NCI-H146 (cell line): ENCODE results near the gene NEB.
"Not testable (repeated sequence)": the region's sequence is repeated elsewhere in the genome, so short reads cannot be mapped to it uniquely, and the experiment has no call there.

ENCODE experiments used
- DNase-seq: peaks from one replicate; lab custom pipeline; 2025; lab: John Stamatoyannopoulos, UW

NEB gene

GRCh38 chr2:151557883-151558282 lies 176.4 kb downstream of the NEB start:
- DNase-seq = not testable (repeated sequence)

GRCh38 chr2:151556121-151556520 lies 178.2 kb downstream of the NEB start:
- no peak for DNase-seq

- DNase-seq = no peak
Measured at GRCh38 chr2:151552287-151552686, 182.0 kb downstream of the NEB start.

GRCh38 chr2:151551556-151551955 lies 182.7 kb downstream of the NEB start:
- DNase-seq = no peak

GRCh38 chr2:151549191-151549590 lies 185.1 kb downstream of the NEB start:
- no peak for DNase-seq

- DNase-seq = no peak
Measured at GRCh38 chr2:151544449-151544848, 189.8 kb downstream of the NEB start.

- no peak for DNase-seq
Measured at GRCh38 chr2:151543876-151544275, 190.4 kb downstream of the NEB start.

GRCh38 chr2:151534001-151534400 lies 200.3 kb downstream of the NEB start:
- DNase-seq = no peak

- no peak for DNase-seq
Measured at GRCh38 chr2:151533127-151533526, 201.1 kb downstream of the NEB start.

- DNase-seq = no peak
Measured at GRCh38 chr2:151526572-151527090, 207.6 kb downstream of the NEB start.

- DNase-seq = no peak
Measured at GRCh38 chr2:151525821-151526373, 208.4 kb downstream of the NEB start.

GRCh38 chr2:151523850-151524249 lies 210.4 kb downstream of the NEB start:
- DNase-seq = no peak

GRCh38 chr2:151522556-151522955 lies 211.7 kb downstream of the NEB start:
- DNase-seq = no peak

GRCh38 chr2:151520976-151521375 lies 213.3 kb downstream of the NEB start:
- DNase-seq = no peak

GRCh38 chr2:151518802-151519201 lies 215.5 kb downstream of the NEB start:
- DNase-seq = no peak

GRCh38 chr2:151508519-151508918 lies 225.8 kb downstream of the NEB start:
- no peak for DNase-seq

- no peak for DNase-seq
Measured at GRCh38 chr2:151506170-151506569, 228.1 kb downstream of the NEB start.

- no peak for DNase-seq
Measured at GRCh38 chr2:151498178-151498577, 236.1 kb downstream of the NEB start.

- no peak for DNase-seq
Measured at GRCh38 chr2:151491496-151491895, 242.8 kb downstream of the NEB start.

GRCh38 chr2:151490276-151490675 lies 244.0 kb downstream of the NEB start:
- no peak for DNase-seq

GRCh38 chr2:151486053-151486452 lies 248.2 kb downstream of the NEB start:
- DNase-seq = no peak

- no peak for DNase-seq
Measured at GRCh38 chr2:151484100-151484499, 250.2 kb downstream of the NEB start.

- DNase-seq = no peak
Measured at GRCh38 chr2:151483546-151483945, 250.7 kb downstream of the NEB start.

- DNase-seq = no peak
Measured at GRCh38 chr2:151482171-151482725, 252.0 kb downstream of the NEB start.
